Measurements from ENCODE around the gene B3GAT1. TPM values are rescaled to one million over a fixed set of nuclear protein-coding genes. Genes with fewer than 3 reads are reported as not detected.

B3GAT1 gene
- total RNA-seq, 2 donors from 2014 or later = 20.6 to 29.5 TPM

- 92 to 95% methylated on average over 5 to 14 of the region's 14 CpGs for WGBS, 2 experiments (ENCODE audit: insufficient coverage in 1 of 2, insufficient read length in 1 of 2)
- no peaks in the 10 kb centered on the region for H3K9me3 Mint-ChIP-seq
Observed at GRCh38 chr11:134373591-134374052, 38.4 kb downstream of the B3GAT1 start.

GRCh38 chr11:134372961-134373360 is 39.1 kb downstream of the B3GAT1 start:
- Histone ChIP-seq H3K4me3 (ENCODE audit: low read length) (no peak overlapping the region), H3K4me1 (ENCODE audit: control insufficient read depth, insufficient read depth, low read length) (no peaks in the 10 kb centered on the region), H3K27ac (ENCODE audit: low read depth, low read length) (no peak overlapping the region), H3K27me3 (ENCODE audit: control insufficient read depth, insufficient read depth, low read length, poor library complexity, severe bottlenecking) (no peaks in the 10 kb centered on the region), H3K9me3 (ENCODE audit: control insufficient read depth, low read length) (no peaks in the 10 kb centered on the region), H3K36me3 (ENCODE audit: control insufficient read depth, insufficient read depth, low read length) (no peaks in the 10 kb centered on the region), H3K9ac (ENCODE audit: extremely low read depth, low read length, poor library complexity, severe bottlenecking) (no peak overlapping the region)
- no peak overlapping the region for H3K4me3 Mint-ChIP-seq
- H3K9me3 Mint-ChIP-seq = no peaks in the 10 kb centered on the region
- H3K36me3 Mint-ChIP-seq (ENCODE audit: low read depth) = peaks cover 2% of the 10 kb centered on the region
- DNase-seq = no peak
- H3K27ac Mint-ChIP-seq = peak overlapping the region; percentile 21
- TF ChIP-seq CTCF (conservative IDR thresholded peaks at IDR 0.05) = no peak
- peaks cover 6% of the 10 kb centered on the region for H3K4me1 Mint-ChIP-seq
- 90 to 91% methylated on average over 8 of the region's 8 CpGs for WGBS, 2 experiments (ENCODE audit: insufficient coverage in 1 of 2, insufficient read length in 1 of 2)
- no peaks in the 10 kb centered on the region for H3K27me3 Mint-ChIP-seq (ENCODE audit: insufficient read depth)

More at GRCh38 chr11:134373591-134374052, 38.4 kb downstream of the B3GAT1 start:
- Mint-ChIP-seq H3K4me1 (peaks cover 6% of the 10 kb centered on the region), H3K27ac (no peak overlapping the region), H3K4me3 (no peak overlapping the region), H3K27me3 (ENCODE audit: insufficient read depth) (no peaks in the 10 kb centered on the region), H3K36me3 (ENCODE audit: low read depth) (peaks cover 2% of the 10 kb centered on the region)
- TF ChIP-seq CTCF (conservative IDR thresholded peaks at IDR 0.05) = no peak
- no peaks in the 10 kb centered on the region for H3K4me1 ChIP-seq (ENCODE audit: control insufficient read depth, insufficient read depth, low read length)
- H3K27ac ChIP-seq (ENCODE audit: low read depth, low read length) = no peak overlapping the region
- no peaks in the 10 kb centered on the region for H3K9me3 ChIP-seq (ENCODE audit: control insufficient read depth, low read length)
- H3K36me3 ChIP-seq (ENCODE audit: control insufficient read depth, insufficient read depth, low read length) = no peaks in the 10 kb centered on the region
- no peak for DNase-seq
- no peak overlapping the region for H3K9ac ChIP-seq (ENCODE audit: extremely low read depth, low read length, poor library complexity, severe bottlenecking)
- no peak overlapping the region for H3K4me3 ChIP-seq (ENCODE audit: low read length)
- no peaks in the 10 kb centered on the region for H3K27me3 ChIP-seq (ENCODE audit: control insufficient read depth, insufficient read depth, low read length, poor library complexity, severe bottlenecking)

GRCh38 chr11:134372536-134372935 is 39.5 kb downstream of the B3GAT1 start:
- Mint-ChIP-seq H3K27ac (no peak overlapping the region), H3K4me3 (no peak overlapping the region), H3K27me3 (ENCODE audit: insufficient read depth) (no peaks in the 10 kb centered on the region), H3K4me1 (peaks cover 6% of the 10 kb centered on the region), H3K36me3 (ENCODE audit: low read depth) (peaks cover 2% of the 10 kb centered on the region), H3K9me3 (no peaks in the 10 kb centered on the region)
- no peaks in the 10 kb centered on the region for H3K4me1 ChIP-seq (ENCODE audit: control insufficient read depth, insufficient read depth, low read length)
- DNase-seq = no peak
- no peaks in the 10 kb centered on the region for H3K9me3 ChIP-seq (ENCODE audit: control insufficient read depth, low read length)
- H3K36me3 ChIP-seq (ENCODE audit: control insufficient read depth, insufficient read depth, low read length) = no peaks in the 10 kb centered on the region
- no peak for TF ChIP-seq CTCF (conservative IDR thresholded peaks at IDR 0.05)
- WGBS, 2 experiments (ENCODE audit: insufficient coverage in 1 of 2, insufficient read length in 1 of 2) = 92 to 97% methylated on average over 6 to 10 of the region's 10 CpGs
- no peak overlapping the region for H3K4me3 ChIP-seq (ENCODE audit: low read length)
- H3K27me3 ChIP-seq (ENCODE audit: control insufficient read depth, insufficient read depth, low read length, poor library complexity, severe bottlenecking) = no peaks in the 10 kb centered on the region
- H3K27ac ChIP-seq (ENCODE audit: low read depth, low read length) = no peak overlapping the region
- no peak overlapping the region for H3K9ac ChIP-seq (ENCODE audit: extremely low read depth, low read length, poor library complexity, severe bottlenecking)

All from endodermal cell (in vitro differentiated cells).